ENCODE results near the gene PAIP2.

Gene PAIP2

GRCh38 chr5:139341689-139342422 is at the start of gene PAIP2:
PAIP2 (plus strand) TSS chr5:139341854; CDS start chr5:139363785, 21,931 bp downstream.
- peak; percentile 80 for TF ChIP-seq CTCF (IDR thresholded peaks at IDR 0.05; ENCODE audit: insufficient read depth, low read depth, low read length, missing control alignments)
- peak within 1 kb of the TSS; percentile 99 for H3K4me3 ChIP-seq (ENCODE audit: low read length)
- peak; percentile 98 for DNase-seq (ENCODE audit: low read depth)

GRCh38 chr5:139293202-139293506 is 48.5 kb upstream of the PAIP2 start:
- TF ChIP-seq CTCF (IDR thresholded peaks at IDR 0.05; ENCODE audit: insufficient read depth, low read depth, low read length, missing control alignments), result no peak
- DNase-seq (ENCODE audit: low read depth), result no peak
- peak overlapping the region; percentile 97 for H3K4me3 ChIP-seq (ENCODE audit: low read length)

GRCh38 chr5:139293507-139294373 is 47.9 kb upstream of the PAIP2 start, which contains the start of gene MATR3:
MATR3 (plus strand) TSS chr5:139293740; CDS start chr5:139307416, 13,676 bp downstream.
- no peak for TF ChIP-seq CTCF (IDR thresholded peaks at IDR 0.05; ENCODE audit: insufficient read depth, low read depth, low read length, missing control alignments)
- peak within 1 kb of the TSS; percentile 97 for H3K4me3 ChIP-seq (ENCODE audit: low read length)
- DNase-seq (ENCODE audit: low read depth), result peak; percentile 97

GRCh38 chr5:139294374-139295165 is 47.1 kb upstream of the PAIP2 start:
- H3K4me3 ChIP-seq (ENCODE audit: low read length), result peak overlapping the region; percentile 97
- peak; percentile 5 for TF ChIP-seq CTCF (IDR thresholded peaks at IDR 0.05; ENCODE audit: insufficient read depth, low read depth, low read length, missing control alignments)
- DNase-seq (ENCODE audit: low read depth), result peak; percentile 61

GRCh38 chr5:139295346-139296057 is 46.2 kb upstream of the PAIP2 start:
- TF ChIP-seq CTCF (IDR thresholded peaks at IDR 0.05; ENCODE audit: insufficient read depth, low read depth, low read length, missing control alignments), result no peak
- peak overlapping the region; percentile 97 for H3K4me3 ChIP-seq (ENCODE audit: low read length)
- DNase-seq (ENCODE audit: low read depth), result no peak

GRCh38 chr5:139296198-139296597 is 45.5 kb upstream of the PAIP2 start:
- H3K4me3 ChIP-seq (ENCODE audit: low read length), result no peak overlapping the region
- DNase-seq (ENCODE audit: low read depth), result no peak
- no peak for TF ChIP-seq CTCF (IDR thresholded peaks at IDR 0.05; ENCODE audit: insufficient read depth, low read depth, low read length, missing control alignments)
